ENCODE measurements around the gene AATK.

DNA sequence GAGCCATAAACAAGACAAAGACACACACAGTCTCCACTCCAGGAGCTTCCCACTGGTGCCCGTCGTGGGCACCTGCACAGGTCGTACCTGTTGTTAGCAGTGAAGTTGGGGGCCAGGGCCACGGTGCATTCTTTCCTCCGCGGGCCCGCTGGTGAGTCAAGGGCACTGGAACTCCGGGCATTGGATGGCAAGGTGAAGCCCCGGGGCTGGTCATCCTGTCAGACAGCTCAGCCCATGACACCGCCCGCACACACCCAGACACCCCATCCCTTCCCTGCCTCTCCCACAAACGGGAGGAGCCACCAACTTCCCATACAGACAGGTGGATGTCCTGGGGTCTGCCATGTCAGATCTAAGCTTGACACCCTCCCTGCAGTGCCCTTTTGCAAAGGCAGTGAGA is 40.6 kb upstream of the AATK start:
- TF ChIP-seq, protein P1, sequence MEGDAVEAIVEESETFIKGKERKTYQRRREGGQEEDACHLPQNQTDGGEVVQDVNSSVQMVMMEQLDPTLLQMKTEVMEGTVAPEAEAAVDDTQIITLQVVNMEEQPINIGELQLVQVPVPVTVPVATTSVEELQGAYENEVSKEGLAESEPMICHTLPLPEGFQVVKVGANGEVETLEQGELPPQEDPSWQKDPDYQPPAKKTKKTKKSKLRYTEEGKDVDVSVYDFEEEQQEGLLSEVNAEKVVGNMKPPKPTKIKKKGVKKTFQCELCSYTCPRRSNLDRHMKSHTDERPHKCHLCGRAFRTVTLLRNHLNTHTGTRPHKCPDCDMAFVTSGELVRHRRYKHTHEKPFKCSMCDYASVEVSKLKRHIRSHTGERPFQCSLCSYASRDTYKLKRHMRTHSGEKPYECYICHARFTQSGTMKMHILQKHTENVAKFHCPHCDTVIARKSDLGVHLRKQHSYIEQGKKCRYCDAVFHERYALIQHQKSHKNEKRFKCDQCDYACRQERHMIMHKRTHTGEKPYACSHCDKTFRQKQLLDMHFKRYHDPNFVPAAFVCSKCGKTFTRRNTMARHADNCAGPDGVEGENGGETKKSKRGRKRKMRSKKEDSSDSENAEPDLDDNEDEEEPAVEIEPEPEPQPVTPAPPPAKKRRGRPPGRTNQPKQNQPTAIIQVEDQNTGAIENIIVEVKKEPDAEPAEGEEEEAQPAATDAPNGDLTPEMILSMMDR (IDR thresholded peaks at IDR 0.05 in 8 of 11, conservative IDR thresholded peaks at IDR 0.05 in 3 of 11), result no peak
- TF ChIP-seq POLR2A (IDR thresholded peaks at IDR 0.05), result no peak
- TF ChIP-seq POLR2AphosphoS5 (IDR thresholded peaks at IDR 0.05), result no peak
